Activated naive CD4-positive, alpha-beta T cell treated with Interleukin-2 at 50 U/mL for 16 hours (primary cell): ENCODE measurements around the gene GRIN3A.
"Not testable (repeated sequence)": the region's sequence is repeated elsewhere in the genome, so short reads cannot be mapped to it uniquely, and the experiment has no call there.

Experiments used
- DNase-seq: peaks from one replicate; pipeline ENCODE4 v3.0.0-alpha.2; 2020

Gene GRIN3A

GRCh38 chr9:101569741-101570501, 168.5 kb downstream of the GRIN3A start:
- DNase-seq: no peak

GRCh38 chr9:101567725-101568350, 170.6 kb downstream of the GRIN3A start:
- no peak for DNase-seq

GRCh38 chr9:101566904-101567724, 171.3 kb downstream of the GRIN3A start:
- DNase-seq: peak; percentile 13

GRCh38 chr9:101564252-101564651, 174.2 kb downstream of the GRIN3A start:
- no peak for DNase-seq

GRCh38 chr9:101562966-101563365, 175.5 kb downstream of the GRIN3A start:
- DNase-seq: no peak

GRCh38 chr9:101561740-101562139, 176.7 kb downstream of the GRIN3A start:
- DNase-seq: no peak

- not testable (repeated sequence) for DNase-seq
These were observed 188.9 kb downstream of the GRIN3A start for GRCh38 chr9:101549472-101550098.

GRCh38 chr9:101543098-101543735, 195.2 kb downstream of the GRIN3A start:
- no peak for DNase-seq

GRCh38 chr9:101540069-101540468, 198.4 kb downstream of the GRIN3A start:
- no peak for DNase-seq

GRCh38 chr9:101536938-101537337, 201.5 kb downstream of the GRIN3A start:
- no peak for DNase-seq

GRCh38 chr9:101536351-101536750, 202.1 kb downstream of the GRIN3A start:
- no peak for DNase-seq

GRCh38 chr9:101533334-101534204, 204.9 kb downstream of the GRIN3A start, which contains the start of gene RNF20:
RNF20 (plus strand) TSS chr9:101533853; CDS start chr9:101535424, 1,571 bp downstream.
- DNase-seq: peak; percentile 100

- DNase-seq: peak; percentile 74
These were observed 208.3 kb downstream of the GRIN3A start for GRCh38 chr9:101530076-101530711.

GRCh38 chr9:101528015-101528414, 210.4 kb downstream of the GRIN3A start:
- DNase-seq: no peak

- DNase-seq: no peak
These were observed 211.4 kb downstream of the GRIN3A start for GRCh38 chr9:101527066-101527465.

- DNase-seq: no peak
These were observed 214.1 kb downstream of the GRIN3A start for GRCh38 chr9:101524371-101524770.
